Purkinje cell (primary cell): ENCODE results near the gene CNTNAP2. TPM values are rescaled to one million over a fixed set of nuclear protein-coding genes. Genes with fewer than 3 reads are reported as not detected.

ENCODE experiments used
- polyA plus RNA-seq: library from polyadenylated mRNA; unstranded; fragments of >200 nt; fragmentation: Nextera tagmentation; gene quantifications from 2 replicates; pipeline ENCODE4 v1.2.1, GENCODE V29; 2014

The CNTNAP2 gene
- 21.3 and 33.0 TPM in 2 replicates for polyA plus RNA-seq

DNA sequence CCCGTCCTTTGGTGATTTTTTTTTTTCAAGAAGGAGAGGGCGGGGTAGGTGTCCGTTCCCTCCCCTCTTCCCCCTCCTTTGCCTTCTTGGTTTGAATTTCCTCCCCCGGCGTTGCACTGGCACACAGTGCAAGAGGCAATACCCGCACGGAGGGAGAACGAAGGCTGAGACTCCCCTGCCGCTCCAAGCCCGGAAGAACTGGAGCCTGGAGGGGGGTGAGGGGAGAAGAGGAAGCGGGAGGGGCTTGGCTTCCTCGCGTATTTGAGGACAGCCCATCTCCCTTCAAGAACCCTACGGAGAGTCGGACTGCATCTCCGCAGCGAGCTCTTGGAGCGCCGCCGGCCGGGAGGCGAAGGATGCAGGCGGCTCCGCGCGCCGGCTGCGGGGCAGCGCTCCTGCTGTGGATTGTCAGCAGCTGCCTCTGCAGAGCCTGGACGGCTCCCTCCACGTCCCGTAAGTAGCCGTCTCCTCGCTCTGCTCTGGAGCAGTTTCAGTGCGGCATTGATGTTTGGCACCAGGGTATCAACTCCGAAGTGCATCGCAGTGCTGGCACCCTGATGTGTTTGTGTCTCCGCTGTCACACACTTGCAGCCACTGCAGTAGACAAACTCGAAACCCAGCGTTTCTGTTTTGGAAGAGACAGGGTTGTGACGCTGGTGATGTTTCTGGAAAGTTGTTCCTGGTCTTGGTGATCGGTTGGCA, at the start of gene CNTNAP2:
Gene CNTNAP2 (plus strand): TSS at position 281 of the 702 bp plus-strand sequence. CDS start 76 bp downstream, at position 357.

